Measurements from ENCODE around the gene LDHB.
"Not testable (repeated sequence)": the region's sequence is repeated elsewhere in the genome, so short reads cannot be mapped to it uniquely, and the experiment has no call there.

Gene LDHB

GRCh38 chr12:21661396-21662093, 3.9 kb upstream of the LDHB start:
- DNase-seq: not testable (repeated sequence)

DNA sequence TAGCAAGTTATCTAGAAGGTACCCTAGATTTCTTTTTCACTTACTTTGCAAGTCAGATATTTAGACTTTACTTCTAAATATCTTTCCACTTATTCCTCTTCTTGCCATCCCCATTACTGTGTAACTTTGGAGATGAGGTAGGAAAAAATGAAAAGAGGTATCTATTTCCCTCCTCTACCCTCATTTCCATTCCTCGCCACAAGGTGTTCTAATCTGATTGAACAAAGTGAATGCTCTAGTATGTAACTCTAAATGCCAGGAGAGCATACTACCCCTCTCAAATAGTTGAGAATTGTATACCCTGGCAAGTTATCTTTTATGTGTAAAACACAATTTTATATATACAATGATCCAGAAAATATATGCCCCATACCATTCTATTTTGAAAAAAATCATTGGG, 1.7 kb upstream of the LDHB start:
- no peak for DNase-seq

DNA sequence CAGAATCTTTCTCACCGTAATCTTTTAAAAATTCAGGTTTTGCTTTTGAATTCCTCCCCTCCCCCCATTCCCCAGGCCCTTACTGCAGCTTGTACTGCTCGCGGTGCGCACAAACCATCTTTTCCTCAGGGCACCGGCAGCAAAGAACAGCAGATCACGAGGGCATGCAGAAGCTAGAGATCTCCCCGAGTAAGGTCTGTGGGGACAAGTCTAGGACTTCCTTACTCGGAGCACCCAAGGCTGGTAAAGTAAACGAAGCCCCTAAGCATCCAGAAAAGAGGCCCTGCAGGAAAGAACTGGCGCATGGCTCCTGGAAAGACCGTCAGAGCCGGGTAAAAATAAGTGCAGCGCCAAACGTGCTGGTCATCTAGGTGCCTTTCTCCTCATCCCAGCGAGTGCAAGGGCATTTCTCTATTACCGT, 727 bp downstream of the LDHB start:
- no peak for DNase-seq

DNA sequence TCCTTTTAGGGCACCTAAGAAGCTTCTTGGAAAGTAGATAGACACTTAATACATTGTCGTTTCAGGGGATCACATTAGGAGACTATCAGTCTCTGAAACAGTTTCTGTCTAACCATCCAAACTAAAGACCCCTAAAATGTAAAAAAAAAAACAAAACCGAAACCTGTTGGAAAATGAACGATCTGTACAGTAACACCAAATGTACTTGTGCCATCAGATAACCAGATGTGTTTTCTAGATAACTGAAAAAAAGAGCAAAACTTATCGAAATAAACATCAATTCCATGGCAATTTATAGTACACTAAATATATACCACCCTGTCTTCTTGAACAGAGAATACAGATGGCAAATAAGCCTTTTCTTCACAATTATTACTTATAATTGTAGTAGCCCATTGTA, 2.1 kb downstream of the LDHB start:
- no peak for DNase-seq

DNA sequence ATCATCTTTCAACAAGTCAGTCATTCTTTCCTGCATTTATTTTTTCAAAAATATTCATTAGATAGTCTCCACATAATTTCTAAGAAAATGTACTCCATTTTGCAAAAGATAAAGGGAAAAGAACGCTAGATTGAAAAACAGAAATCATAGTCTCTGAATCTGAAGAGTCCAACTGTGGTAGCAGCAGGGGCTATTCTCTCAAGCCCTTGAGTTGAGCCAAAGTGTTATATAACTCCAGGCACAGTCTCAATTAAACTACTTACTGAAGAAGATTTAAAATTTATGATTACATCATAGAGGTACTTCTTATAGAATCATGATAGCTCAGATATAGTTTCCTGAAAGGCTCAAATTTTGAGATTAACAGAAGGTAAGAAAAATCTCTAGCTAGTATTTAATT, 5.8 kb downstream of the LDHB start:
- DNase-seq: no peak

DNA sequence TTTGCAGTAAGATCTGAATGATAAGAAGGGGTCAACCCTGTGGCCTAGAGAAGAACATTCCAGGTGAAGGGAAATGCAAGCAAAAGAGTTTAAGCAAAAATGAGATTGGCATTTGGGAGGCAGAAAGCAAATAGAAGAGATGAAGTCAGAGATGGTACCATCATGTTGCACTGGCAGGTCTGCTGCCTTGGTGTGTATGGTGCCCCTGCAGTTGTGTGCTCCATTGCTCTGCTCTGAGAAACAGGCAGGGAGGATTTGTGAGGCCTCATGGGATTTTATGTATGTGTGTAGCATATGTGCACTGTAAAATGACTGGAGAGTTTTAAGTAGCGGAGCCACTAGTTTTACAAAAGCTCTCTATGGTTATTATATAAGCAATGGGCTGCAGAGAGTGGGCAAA, 6.6 kb downstream of the LDHB start:
- DNase-seq: no peak

GRCh38 chr12:21649034-21649433, 8.6 kb downstream of the LDHB start:
- DNase-seq: no peak

DNA sequence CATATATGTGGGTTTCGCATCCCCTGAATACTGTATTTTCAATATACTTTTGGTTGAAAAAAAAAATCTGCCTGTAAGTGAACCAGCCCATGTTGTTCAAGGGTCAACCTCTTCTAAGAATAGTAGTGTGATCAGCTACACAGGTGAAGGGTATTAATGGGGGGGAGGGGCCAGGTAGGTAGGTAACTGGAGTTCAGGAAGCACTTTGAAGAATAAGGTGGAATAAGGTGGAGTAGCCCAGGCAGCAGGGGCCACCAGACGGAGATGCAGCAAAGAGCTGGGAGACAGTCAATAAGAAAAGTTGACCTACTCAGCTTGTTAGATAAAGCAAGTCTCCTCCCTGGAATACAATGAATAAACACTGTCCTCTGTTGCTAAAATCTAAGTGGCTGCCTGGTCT, 9.3 kb downstream of the LDHB start:
- no peak for DNase-seq

- no peak for DNase-seq
These were observed 10.5 kb downstream of the LDHB start for GRCh38 chr12:21647179-21647578.

GRCh38 chr12:21645041-21645500, 12.6 kb downstream of the LDHB start:
- DNase-seq: not testable (repeated sequence)

DNA sequence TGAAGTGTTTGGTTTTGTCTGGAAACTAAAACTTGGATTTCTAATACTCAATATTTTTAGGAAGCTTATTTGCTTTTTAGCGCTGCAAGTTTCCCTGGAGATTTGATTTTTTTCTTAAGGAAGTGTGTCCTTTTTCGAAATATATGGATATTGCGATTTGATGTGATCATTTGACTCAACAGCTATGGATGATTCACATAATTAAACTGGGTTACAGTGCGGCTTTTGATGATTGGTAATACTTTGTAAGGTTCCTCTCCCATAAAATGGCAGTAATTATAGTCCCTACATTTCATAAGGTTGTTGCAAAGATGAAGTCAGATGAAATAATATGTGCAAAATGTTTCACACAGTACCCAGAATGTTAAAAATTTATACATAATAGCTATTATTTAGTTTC, 13.1 kb downstream of the LDHB start:
- no peak for DNase-seq

DNA sequence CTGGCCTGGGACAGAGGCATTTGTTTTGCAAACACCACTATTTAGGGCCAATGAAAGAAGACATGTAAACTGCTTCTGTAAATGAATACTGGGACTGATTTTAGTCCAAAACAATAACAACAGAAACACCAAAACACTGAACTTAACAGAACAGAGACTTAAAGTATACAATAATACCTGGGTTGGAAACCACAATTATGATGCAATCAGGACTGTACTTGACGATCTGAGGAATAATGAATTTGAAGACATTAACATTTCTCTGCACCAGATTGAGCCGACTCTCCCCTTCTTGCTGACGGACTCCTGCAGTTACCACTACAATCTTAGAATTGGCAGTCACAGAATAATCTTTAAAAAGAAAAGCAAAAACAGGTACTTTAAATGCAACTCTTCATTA, 13.9 kb downstream of the LDHB start:
- no peak for DNase-seq

DNA sequence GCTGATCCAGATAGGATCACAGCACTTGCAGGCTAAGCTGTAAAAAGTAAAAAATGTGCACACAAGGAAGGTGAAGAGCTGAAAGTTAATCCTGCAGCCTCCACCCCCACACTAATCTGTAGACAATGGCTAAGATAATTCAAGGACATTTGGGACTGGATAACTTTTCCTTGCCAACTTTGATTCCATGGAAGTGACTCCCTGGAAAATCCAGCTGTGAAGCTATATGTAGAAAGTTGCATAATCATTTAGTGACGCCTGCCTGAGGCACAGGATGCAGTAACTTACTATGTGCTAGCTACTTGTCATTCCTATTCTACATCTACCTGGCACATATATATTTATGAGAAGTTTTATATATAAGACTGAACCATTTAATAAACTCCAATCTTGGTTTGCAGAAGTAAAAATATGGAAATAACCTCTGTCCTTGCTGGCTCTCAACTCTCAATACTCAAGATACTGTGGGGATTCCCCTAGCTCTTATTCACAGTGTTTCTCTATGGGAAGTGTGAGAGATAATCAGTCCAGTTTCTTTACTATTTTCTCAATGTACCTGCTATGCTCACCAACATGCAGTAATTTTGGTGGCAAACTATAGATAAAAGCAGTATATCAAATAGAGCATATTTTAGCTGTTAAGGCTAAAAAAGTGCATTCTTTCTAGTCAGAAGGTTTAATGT, 14.8 kb downstream of the LDHB start:
- DNase-seq: no peak

GRCh38 chr12:21638054-21638891, 19.4 kb downstream of the LDHB start:
- DNase-seq: no peak

DNA sequence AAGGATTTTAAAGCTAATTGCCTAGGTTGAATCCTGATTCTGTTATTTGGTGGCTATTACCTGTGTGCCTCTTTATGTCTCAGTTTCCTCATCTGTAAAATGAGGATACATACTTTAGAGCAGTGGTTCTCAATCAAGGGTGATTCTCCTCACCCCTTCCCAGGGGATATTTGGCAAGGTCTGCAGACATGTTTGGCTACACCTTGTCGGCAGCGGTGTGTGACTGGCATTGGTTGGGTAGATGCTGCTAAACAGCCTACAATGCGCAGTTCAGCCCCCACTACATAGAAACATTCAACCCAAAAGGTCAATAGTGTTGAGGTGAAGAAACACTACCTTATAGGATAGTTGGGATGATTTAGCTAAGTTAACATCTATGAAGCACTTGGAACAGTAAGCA, 23.4 kb downstream of the LDHB start:
- no peak for DNase-seq

DNA sequence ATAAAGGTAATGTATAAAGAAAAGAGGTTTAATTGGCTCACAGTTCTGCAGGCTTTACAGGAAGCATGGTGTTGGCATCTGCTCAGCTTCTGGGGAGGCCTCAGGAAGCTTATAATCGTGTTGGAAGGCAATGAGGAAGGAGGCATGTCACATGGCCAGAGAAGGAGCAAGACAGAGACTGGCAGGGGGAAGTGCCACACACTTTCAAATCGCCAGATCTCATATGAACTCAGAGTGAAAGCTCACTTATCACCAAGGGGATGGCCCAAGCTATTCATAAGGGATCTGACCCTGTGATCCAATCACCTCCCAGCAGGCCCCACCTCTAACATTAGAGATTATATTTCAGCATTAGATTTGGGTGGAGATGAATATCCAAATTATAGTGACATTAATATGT, 26.3 kb downstream of the LDHB start:
- no peak for DNase-seq

- no peak for DNase-seq
These were observed 29.7 kb downstream of the LDHB start for GRCh38 chr12:21627924-21628323.

DNA sequence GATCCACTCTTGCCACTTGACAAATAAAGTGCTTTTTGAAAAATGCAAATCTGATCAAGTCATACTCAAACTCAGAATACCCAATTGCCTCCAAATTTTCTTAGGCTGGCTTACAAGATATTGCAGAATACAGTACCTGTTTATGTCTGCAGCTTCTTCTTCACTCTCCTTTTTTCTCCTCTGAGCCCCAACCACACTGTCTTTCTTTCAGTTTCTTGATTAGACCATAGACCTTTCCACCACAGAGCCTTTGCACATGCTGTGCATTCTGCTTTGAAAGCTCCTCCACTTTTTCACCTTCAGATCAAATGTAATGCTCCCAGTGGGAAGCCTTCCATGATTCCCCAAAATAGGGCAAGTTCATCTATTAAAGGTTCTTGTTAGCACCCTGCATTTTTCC, 39.1 kb downstream of the LDHB start:
- no peak for DNase-seq

GRCh38 chr12:21617030-21617429, 40.6 kb downstream of the LDHB start:
- DNase-seq: no peak

- DNase-seq: no peak
These were observed 42.2 kb downstream of the LDHB start for GRCh38 chr12:21615431-21615830.

GRCh38 chr12:21614506-21614905, 43.1 kb downstream of the LDHB start:
- DNase-seq: no peak

DNA sequence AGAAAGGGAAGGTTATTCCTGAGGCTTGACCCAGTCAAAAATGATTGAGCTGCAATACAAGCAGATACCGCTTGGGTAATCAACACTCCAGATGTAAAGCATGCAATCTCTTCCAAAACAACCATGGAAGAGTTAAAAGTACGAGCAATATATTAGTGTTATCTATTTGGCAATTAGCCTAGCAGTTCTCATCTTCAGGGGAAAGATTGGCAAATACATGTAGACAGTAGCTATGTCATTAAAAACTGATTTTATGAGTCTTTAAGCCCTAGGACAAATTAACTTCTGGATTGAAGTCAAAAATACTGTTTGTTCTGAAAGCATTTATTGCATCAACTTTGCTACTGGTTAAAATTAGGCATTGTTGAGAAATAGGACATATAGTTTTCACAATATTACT, 43.7 kb downstream of the LDHB start:
- no peak for DNase-seq

DNA sequence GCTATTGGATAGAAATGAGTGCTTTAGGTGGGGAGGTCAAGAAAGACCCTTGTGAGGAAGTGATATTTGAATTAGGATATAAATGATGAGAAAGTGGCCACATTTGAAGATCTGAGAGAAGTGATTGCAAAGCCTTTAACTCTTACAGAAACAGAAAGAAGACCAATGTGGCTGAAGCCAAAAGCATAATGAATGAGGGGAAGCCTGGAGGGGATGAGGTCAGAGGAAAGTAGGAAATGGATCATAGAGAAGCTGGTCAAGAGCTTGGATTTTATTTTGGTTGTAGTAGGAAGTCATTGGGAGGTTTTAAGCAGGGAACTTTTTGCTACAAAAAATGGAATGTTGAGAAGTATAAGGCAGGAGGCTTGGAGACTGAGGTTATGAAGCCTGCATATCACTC, 49.4 kb downstream of the LDHB start:
- no peak for DNase-seq

- no peak for DNase-seq
These were observed 49.9 kb downstream of the LDHB start for GRCh38 chr12:21607701-21608100.
